Heart left ventricle (tissue), 13 donors: ENCODE results near the gene COX7A2L.

Experiments
- CTCF ChIP-seq, 12 donors: fragments of 200-600 bp; sonication (generic) in 4 of 12; IDR thresholded peaks; one replicate each; pipeline versions ENCODE4 v1.5.0 to v1.8.0; 2018 to 2022; ENCODE audit warnings: antibody characterized with exemption in 12 of 12, mild to moderate bottlenecking in 5 of 12
- POLR2A ChIP-seq, 2 donors: fragments of 450-650 bp; IDR thresholded peaks; one replicate each; pipeline ENCODE4 v1.6.1; 2017; ENCODE audit warnings: antibody characterized with exemption in 2 of 2, mild to moderate bottlenecking in 2 of 2, moderate library complexity in 2 of 2
- donor health status: ischemic (EF 13 %, LVEDD 7.1; RV severe dilation, severe dysfunction).
- donor health status: DM: no; HTN: yes; CAD: no.
- donor health status: DM: no; HTN: no; CAD: no.
- donor health status: ischemic (EF 25% LVEDD 6.9; RV normal size, moderate dysfunction).
- donor health status: ischemic (EF 25% LVEDD 5.7; RV mildly dilated, moderate dysfunction).
- donor health status: ischemic (EF 35%, LVEDD 5.7; RV mildly dilated, moderate dysfunction).
- donor health status: nonischemic (EF 11% LVEDD 7.7; RV severe dilation, severe dysfunction).
- donor health status: DM: yes; HTN: yes; CAD: no.
- donor health status: PGD.
- donor health status: ischemic (EF 29% LVEDD 5.4; RV normal size, mild dysfunction).
- donor health status: nonischemic (EF 23%, LVEDD 6.1; RV moderate dilation, normal function).

GRCh38 chr2:42309366-42309765 is 51.7 kb downstream of the COX7A2L start:
- TF ChIP-seq CTCF (IDR thresholded peaks at IDR 0.05): no peak
- TF ChIP-seq POLR2A (IDR thresholded peaks at IDR 0.05): no peak
